MM.1S (cell line): ENCODE data around the gene IFT80.

ENCODE experiments used
- EZH2 ChIP-seq: fragments of 300-600 bp; sonication (generic); optimal IDR thresholded peaks from 2 replicates; pipeline ENCODE3; 2017; ENCODE audit warnings: low read depth, mild to moderate bottlenecking, antibody characterized with exemption, low read length, mixed read lengths
- TF ChIP-seq, protein P1 (sequence below): fragments of 300-600 bp; sonication (generic); IDR thresholded peaks from 2 replicates; pipeline ENCODE4 v1.5.1; 2016; ENCODE audit warnings: antibody characterized with exemption, low read length, mixed read lengths

DNA sequence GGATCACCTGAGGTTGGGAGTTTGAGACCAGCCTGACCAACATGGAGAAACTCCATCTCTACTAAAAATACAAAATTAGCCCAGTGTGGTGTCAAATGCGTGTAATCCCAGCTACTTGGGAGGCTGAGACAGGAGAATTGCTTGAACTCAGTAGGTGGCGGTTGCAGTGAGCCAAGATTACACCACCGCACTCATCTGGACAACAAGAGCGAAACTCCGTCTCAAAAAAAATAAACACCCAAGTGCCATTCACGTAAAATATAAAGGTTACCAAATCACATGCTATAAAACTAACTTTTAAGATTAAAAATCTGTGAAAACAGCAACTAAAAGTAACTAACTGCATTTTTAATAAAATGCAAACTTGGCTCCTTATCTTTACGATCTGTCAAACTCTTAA is 41.7 kb upstream of the IFT80 start:
- TF ChIP-seq, protein P1, sequence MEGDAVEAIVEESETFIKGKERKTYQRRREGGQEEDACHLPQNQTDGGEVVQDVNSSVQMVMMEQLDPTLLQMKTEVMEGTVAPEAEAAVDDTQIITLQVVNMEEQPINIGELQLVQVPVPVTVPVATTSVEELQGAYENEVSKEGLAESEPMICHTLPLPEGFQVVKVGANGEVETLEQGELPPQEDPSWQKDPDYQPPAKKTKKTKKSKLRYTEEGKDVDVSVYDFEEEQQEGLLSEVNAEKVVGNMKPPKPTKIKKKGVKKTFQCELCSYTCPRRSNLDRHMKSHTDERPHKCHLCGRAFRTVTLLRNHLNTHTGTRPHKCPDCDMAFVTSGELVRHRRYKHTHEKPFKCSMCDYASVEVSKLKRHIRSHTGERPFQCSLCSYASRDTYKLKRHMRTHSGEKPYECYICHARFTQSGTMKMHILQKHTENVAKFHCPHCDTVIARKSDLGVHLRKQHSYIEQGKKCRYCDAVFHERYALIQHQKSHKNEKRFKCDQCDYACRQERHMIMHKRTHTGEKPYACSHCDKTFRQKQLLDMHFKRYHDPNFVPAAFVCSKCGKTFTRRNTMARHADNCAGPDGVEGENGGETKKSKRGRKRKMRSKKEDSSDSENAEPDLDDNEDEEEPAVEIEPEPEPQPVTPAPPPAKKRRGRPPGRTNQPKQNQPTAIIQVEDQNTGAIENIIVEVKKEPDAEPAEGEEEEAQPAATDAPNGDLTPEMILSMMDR: no peak
- TF ChIP-seq EZH2: no peak
